Activated naive CD8-positive, alpha-beta T cell treated with anti-CD3 and anti-CD28 coated beads, Interleukin-2, amount 10 ng/mL, durations not matched to agents 7 days and 5 days (primary cell): ENCODE results near the gene NDST1. TPM values are rescaled to one million over a fixed set of nuclear protein-coding genes. Genes with fewer than 3 reads are reported as not detected.

ENCODE experiments used
- ATAC-seq: fragments of 150-1000 bp; cut with Tn5 transposase; one replicate; pipeline ENCODE4 v1.10.0; 2021; ENCODE audit warnings: low read depth, moderate library complexity
- POLR2A ChIA-PET: fragments of 350-600 bp; sonication (Branson Sonifier 250); formaldehyde crosslinking; loops from one replicate; lab custom pipeline; 2021; ENCODE audit warnings: antibody characterized with exemption; lab: Charles Lee
- DNase-seq: peaks from one replicate; pipeline ENCODE4 v3.0.0; 2021
- H3K27ac Mint-ChIP-seq: one replicate; pipeline ENCODE4 v1.8.0; 2022; ENCODE audit warnings: mild to moderate bottlenecking, mixed read lengths
- H3K27me3 Mint-ChIP-seq: one replicate; pipeline ENCODE4 v1.8.0; 2022; ENCODE audit warnings: mild to moderate bottlenecking, moderate library complexity, mixed read lengths
- H3K36me3 Mint-ChIP-seq: one replicate; pipeline ENCODE4 v1.8.0; 2021; ENCODE audit warnings: mild to moderate bottlenecking, mixed read lengths
- H3K4me1 Mint-ChIP-seq: one replicate; pipeline ENCODE4 v1.8.0; 2021; ENCODE audit warnings: mixed read lengths
- H3K4me3 Mint-ChIP-seq: one replicate; pipeline ENCODE4 v1.8.0; 2022; ENCODE audit warnings: mild to moderate bottlenecking, moderate library complexity, mixed read lengths
- H3K9me3 Mint-ChIP-seq: one replicate; pipeline ENCODE4 v1.8.0; 2021; ENCODE audit warnings: mixed read lengths
- total RNA-seq, 2 experiments: library from RNA; stranded (reverse); gene quantifications; one replicate each; pipeline ENCODE4 v1.2.3, GENCODE V29; 2021

NDST1 gene
- total RNA-seq, 2 experiments from 2014 or later, result 1.0 to 1.9 TPM

DNA sequence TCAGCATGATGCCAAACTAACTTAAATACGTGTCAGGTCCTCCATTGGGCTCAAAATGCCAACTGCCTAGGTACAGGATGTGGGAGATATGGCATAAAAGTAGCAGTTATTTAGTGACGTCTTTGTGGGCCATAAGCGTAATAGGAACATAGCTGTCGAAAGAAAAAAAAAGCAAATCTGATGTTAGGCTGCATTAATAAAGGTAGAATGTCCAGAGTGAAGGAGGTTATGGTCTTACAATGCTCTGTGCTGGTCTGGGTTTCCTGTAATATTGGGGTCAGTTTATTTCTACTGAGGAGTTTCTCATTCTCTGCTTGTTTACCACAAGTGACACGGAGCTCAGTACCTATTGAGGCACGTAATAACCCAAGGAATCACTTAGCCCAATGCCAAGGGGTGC lies 99.2 kb downstream of the NDST1 start:
- Mint-ChIP-seq H3K4me3 (no peak overlapping the region), H3K27ac (no peak overlapping the region), H3K36me3 (no peaks in the 10 kb centered on the region)

More for the DNA sequence above, 99.2 kb downstream of the NDST1 start:
- H3K4me1 Mint-ChIP-seq, result no peaks in the 10 kb centered on the region
- DNase-seq, result no peak
- ATAC-seq, result no peak
- H3K9me3 Mint-ChIP-seq, result no peaks in the 10 kb centered on the region
- no peaks in the 10 kb centered on the region for H3K27me3 Mint-ChIP-seq
- POLR2A ChIA-PET, result no interaction called here

Other genes starting within 250 kb of the NDST1 start
- not detected for gene CAMK2A, start 218.4 kb upstream of the NDST1 start, total RNA-seq
- not detected for gene ARSI, start 205.2 kb upstream of the NDST1 start, total RNA-seq
- 10 to 100 TPM; 68.8 to 72.5 TPM for gene TCOF1, start 150.4 kb upstream of the NDST1 start, total RNA-seq
- gene CD74, start 95.2 kb upstream of the NDST1 start, total RNA-seq, result 100 to 1,000 TPM; 341 to 350 TPM
- 1,000 to 10,000 TPM; 2,811 to 2,872 TPM for gene RPS14, start 58.4 kb upstream of the NDST1 start, total RNA-seq
- gene SYNPO, start 132.5 kb downstream of the NDST1 start, total RNA-seq, result under 1 TPM; 0.25 to 0.28 TPM
- under 1 TPM in 1 of 2 experiments, not detected in 1; 0.14 TPM for gene MYOZ3, start 153.1 kb downstream of the NDST1 start, total RNA-seq
- 10 to 100 TPM; 72.9 to 74.6 TPM for gene RBM22, start 192.9 kb downstream of the NDST1 start, total RNA-seq